GM19193 (cell line): Measurements from ENCODE around the gene APMAP.

Experiments used
- POLR2A ChIP-seq: IDR thresholded peaks from 4 replicates; pipeline ENCODE4 v1.6.1; 2011; ENCODE audit not compliant: insufficient read depth, insufficient read length; ENCODE audit errors: extremely low read depth

The APMAP gene

DNA sequence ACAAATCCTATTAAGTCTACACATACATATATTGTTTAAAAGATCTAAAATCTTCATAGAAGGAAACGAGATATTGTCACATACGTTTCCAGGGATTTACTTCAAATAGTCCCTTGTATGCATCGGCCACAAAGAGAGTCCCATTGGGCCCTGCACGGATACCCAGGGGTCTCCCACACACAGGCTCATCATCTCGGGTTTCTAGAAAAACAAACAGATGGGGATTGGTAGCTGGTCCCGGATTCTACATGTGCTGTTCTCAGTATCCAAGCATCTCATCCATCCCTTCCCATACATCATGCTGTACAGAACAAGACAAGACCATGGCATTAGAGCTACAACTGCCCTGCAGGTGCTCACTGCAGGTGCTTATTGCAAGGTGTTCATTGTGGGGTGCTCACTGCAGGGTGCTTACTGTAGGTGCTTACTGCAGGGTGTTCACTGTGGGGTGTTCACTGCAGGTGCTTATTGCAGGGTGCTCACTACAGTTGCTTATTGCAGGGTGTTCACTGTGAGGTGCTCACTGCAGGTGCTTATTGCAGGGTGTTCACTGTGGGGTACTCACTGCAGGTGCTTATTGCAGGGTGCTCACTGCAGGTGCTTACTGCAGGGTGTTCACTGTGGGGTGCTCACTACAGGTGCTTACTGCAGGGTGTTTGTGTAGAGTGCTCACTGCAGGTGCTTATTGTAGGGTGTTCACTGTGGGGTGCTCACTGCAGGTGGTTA lies 21.0 kb downstream of the APMAP start:
- TF ChIP-seq POLR2A: no peak

DNA sequence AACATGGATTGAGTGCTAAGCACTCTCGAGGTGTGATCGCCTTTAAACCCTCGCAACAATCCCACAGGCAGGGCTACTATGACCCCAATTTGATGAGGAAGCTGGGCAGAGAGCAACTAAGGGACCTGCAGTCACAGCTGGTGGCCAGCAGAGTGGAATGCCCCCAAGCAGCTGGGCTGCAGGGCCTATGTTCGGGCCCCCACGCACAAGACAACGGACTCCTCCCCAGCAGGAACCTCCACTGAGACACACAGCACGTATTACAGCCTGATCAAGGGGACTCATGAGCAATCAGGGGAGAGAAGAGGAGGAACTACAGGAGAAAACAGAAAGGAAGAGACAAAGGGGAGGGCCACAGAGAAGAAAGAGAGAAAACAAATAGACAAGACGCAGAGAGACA lies 21.8 kb downstream of the APMAP start:
- TF ChIP-seq POLR2A: no peak

DNA sequence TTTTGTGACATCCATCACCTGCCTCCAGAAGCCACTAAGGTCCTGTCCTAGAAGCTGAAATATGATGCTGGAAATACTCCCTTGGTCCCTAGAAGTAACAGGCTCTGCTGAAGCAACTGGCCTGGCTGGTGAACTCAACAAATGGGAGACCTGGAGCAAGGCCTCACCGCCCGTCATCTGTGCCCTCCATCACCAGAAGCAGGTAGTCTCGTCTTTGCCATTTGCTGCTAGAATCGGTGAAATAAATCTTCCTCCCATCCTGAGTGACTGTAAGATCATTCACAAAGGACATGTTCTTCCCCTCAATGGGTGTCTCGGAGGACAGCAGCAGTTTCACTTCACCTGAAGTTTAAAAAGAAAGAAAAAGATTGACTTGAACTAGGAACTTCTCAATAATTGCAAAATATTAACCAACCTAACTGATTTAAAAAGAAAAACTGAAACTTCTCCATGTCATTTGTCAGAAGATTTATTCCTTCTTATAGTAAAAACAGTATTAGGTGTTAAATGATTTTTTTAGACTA lies 22.5 kb downstream of the APMAP start:
- TF ChIP-seq POLR2A: no peak

DNA sequence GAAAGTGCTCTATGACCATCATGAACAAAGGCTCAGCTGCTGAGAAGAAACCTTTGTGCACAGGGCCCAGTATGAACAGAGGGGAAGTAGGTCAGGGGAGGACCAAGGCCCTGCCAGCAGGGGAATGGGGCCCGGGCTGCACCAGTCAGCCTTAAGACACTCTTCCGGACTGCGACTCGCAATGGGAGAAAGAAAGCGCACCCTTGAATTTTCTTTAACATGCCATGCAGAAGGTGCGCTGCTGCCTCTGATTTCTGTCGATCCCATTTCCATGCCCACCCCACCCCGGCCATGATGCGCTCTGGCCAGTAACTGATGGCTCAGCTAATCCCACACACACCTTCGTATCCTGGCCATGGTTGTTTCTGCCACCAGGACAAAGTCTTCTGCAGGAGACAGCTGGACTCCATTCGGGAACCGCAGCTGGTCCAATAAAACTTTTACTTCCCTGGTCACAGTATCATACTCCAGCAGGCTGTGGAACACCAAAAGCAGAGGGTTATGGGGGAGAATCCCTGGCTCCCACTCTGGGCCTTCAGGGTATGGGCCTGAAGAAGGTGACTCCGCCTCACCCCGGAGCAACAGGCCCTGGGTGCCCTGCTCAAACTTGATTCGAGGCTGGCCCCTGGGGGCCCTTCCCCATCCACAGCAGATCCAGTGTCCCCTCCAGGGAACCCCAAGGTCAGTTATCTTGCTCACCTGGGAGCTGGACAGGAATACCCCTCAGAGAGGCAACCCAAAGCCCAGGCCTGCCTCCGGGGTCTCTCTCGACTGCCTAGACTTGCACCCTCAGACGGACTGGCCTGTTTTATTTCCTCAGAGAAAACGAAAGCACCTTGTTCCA lies 23.1 kb downstream of the APMAP start:
- TF ChIP-seq POLR2A: no peak

DNA sequence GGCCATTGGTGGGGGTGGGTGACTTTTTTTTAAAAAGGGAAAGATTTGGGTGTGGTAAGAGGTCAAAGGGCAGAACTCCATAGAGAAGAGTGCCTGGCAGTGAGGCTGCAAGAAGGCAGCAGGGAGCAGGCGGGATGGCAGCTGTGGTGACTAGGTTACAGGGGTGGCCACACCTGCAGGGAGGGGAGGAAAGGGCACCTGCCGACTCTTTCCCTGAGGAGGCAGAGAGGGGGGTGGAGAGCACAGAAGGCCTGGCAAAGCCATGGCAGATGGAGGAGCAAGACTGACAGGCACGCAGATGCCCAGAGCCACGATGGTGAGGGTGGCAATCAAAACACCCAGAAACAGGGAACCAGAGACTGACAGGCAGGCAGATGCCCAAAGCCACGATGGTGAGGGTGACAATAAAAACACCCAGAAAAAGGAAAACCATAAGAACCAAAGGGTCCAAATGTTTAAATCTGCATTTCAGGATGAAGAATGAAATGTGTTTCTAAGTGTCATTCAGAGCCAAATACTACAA lies 24.2 kb downstream of the APMAP start:
- no peak for TF ChIP-seq POLR2A

DNA sequence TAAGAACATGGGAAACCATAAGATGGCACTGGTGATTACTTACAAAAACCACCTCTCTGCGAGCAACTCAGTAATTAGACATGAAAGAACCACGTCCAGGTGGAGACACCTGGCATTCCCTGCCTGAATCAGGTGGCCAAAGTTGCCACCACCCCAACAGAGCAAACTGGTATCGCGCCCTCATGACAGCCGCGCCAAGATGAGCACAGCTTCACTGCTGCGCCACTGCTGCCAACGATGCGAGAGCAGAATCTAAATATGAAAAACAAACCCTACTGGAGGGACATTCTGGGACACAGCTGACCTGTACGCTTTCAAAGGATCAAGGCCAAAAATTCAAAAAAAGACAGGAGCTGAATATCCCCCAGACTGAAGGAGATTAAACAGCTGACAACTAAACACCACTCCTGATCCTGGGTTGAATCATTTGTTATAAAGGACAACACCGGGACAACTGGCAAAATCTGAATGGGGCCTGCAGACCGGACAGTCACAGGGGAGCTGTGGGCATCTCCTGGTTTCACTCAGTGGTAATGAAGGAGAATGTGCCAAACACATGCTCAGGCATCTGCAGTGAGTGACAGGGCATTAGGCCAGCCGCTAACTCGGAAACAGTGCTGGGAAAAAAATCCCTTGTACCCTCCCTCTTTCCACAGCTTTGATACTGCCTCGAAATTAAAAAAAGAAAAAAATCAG lies 26.1 kb downstream of the APMAP start:
- TF ChIP-seq POLR2A: no peak

DNA sequence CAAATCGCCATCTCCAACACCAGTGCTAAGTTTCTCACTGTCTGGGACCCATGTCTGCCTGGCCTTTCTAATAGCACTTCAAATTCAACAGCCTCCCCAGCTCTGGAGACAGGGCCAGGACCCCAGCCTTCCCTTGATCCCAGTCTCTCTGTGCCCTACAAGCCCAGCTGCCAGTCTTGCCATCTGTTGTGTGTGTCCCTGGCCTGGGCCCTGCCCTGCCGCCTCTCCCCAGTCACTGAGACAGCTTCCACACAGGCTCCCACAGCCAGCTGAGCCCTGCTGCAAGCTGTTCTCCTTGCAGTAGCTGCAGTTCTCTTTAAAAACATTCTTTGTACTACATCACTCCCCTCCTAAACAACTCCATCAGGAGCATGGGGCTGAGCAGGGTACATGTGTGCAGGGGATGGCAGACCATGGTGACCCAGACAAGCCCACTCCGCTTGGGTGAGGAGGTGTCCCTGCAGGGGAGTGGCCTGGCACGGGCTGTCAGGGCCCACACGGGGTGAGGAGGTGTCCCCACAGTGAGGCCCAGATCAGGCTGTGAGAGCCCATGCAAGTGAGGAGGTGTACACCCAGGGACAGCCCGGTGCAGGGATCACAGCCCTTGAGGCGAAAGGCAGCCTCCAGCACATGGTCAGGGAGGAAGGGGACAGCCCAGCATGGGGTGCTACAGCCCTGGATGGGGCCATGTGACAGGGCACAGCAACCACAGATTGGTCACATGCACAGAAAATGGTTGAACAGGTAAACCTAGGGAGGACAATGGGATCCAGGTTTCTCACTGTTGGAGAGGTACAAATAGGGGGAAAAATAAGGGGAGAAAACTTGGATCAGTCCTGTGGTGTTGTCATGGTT lies 27.3 kb downstream of the APMAP start:
- no peak for TF ChIP-seq POLR2A

DNA sequence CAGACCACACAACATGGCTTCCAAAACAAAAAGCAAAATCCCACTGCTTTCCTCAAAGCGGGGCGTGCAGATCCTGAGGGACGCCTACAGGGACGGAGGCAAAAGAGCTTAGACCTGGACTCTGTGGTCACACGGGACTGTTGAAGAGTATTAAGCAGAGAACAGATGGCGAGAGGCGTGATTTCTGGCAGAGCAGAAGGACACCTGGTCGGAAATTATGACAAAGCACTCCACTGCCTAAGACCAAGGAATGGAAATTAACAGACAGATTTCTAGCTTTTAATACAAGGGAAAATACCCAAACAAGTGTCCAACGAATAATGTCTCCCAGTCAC lies 28.1 kb downstream of the APMAP start:
- no peak for TF ChIP-seq POLR2A

DNA sequence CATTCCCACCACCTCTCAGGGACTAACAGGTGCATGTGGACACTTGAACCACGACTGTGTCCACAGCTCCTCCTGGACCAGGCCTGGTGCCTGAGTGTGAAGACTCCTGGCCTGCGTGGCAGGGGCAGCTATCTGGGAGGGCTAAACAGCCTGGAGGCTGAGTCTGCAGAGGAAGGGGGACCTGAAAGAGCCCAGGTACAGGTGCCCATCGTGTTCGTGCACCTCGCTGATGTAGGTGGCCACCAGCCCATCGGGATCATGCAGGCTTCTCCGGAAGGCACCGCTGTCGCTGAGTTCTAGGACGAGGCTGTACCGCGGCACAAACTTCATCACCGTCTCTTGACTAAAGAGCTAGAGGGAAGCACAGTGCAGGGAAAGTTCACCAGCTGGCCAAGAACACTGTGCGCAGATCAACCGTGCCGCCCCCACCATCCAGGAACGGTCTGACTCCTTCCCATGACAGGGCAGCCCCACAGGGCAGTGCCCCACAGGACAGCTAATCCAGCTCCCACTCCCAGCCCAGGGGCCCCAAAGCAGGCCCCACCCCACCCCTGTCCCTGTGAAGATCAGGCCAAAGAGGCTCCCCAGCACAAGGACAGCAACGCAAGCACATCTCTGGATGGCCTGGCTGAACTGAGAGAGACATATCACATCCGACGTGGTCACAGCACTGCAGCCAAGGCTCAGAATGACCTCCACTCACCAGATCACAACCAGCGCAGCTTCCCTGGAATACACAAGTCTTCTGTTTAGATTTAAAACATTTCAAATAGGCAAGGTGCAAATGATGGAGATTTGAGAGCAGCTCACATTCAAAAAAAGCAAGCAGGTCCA lies 28.7 kb downstream of the APMAP start:
- TF ChIP-seq POLR2A: no peak

DNA sequence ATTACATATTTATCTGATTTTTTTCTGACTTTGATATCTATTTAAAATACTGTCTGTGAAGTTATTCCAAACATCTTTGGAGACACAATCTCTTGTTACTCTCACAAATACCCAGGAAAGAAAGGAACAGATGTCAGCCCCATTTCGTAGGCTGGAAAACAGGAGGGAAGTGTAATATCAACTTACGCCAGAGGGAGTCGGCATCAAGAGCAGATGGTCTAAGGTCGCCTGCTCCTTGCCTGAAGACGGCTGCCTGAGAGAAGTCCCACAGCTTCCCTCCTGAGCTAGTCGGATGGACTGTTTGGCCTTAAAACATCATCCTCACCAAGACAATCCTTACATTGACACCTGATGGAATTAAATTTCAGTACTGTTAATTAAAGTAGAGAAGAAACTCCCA lies 30.0 kb downstream of the APMAP start:
- no peak for TF ChIP-seq POLR2A

DNA sequence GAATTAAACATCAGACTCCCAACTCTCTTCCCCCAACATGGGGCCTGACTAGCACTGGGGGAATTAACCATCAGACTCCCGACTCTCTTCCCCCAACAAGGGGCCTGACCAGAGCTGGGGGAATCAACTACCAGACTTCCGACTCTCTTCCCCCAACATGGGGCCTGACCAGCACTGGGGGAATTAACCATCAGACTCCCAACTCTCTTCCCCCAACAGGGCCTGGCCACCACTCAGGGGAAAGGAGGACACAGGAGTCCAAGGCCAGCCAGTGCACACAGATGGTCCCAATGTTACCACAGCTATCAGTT lies 30.4 kb downstream of the APMAP start:
- TF ChIP-seq POLR2A: no peak

DNA sequence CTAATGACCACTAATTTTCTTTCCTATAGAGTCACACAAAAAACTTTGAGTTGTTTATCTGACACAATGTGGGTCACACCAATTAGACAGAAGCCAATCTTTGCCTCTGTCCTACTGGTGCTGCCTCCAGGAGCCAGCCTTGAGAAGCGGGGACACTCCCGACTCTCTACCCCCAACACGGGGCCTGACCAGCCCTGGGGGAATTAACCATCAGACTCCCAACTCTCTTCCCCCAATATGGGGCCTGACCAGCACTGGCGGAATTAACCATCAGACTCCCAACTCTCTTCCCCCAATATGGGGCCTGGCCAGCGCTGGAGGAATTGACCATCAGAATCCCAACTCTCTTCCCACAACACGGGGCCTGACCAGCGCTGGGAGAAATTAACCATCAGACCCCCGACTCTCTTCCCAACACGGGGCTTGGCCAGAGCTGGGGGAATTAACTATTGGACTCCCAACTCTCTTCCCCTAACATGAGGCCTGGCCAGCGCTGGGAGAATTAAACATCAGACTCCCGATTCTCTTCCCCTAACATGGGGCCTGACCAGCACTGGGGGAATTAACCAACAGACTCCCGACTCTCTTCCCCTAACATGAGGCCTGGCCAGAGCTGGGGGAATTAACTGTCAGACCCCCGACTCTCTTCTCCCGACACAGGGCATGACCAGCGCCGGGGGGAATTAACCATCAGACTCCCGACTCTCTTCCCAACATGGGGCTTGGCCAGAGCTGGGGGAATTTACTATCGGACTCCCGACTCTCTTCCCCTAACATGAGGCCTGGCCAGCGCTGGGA lies 31.0 kb downstream of the APMAP start:
- TF ChIP-seq POLR2A: no peak

DNA sequence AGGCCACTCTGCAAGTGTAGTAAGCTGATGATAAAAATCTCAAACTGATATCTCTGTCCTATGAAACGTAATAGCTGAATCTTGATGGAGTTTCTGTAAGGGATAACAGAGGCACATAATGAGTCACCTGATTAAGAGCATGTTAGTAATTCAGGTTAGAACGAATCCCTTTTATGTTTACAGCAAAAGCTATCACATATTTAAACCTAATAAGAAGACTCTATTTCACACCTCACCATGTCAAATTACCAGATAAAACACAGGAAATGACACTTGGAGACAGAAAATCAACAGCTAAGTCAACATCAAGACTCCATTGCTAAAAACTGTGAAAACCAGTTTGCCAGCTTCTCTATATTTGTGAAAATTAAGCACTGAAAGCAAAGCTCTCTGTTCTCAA lies 31.7 kb downstream of the APMAP start:
- TF ChIP-seq POLR2A: no peak
